Suprapubic skin (tissue), 3 donors: ENCODE measurements around the gene PRKCG.

Experiments
- CTCF ChIP-seq, 2 donors: fragments of 200-600 bp in 1 of 2; fragments of 450-650 bp in 1 of 2; sonication (generic) in 1 of 2; IDR thresholded peaks; one replicate each; pipeline ENCODE4 v1.5.1; 2016 to 2019; ENCODE audit warnings: antibody characterized with exemption in 2 of 2, mild to moderate bottlenecking in 1 of 2, moderate library complexity in 1 of 2
- EP300 ChIP-seq: sonication (generic); formaldehyde crosslinking; IDR thresholded peaks from one replicate; pipeline ENCODE4 v1.6.1; 2017; ENCODE audit warnings: antibody characterized with exemption
- POLR2A ChIP-seq, 2 donors: fragments of 450-650 bp; IDR thresholded peaks; one replicate each; pipeline ENCODE4 v1.6.1; 2017; ENCODE audit warnings: antibody characterized with exemption in 2 of 2, mild to moderate bottlenecking in 2 of 2, moderate library complexity in 2 of 2

- TF ChIP-seq POLR2A (IDR thresholded peaks at IDR 0.05), result no peak
- TF ChIP-seq CTCF (IDR thresholded peaks at IDR 0.05), result no peak
- no peak for TF ChIP-seq EP300
Observed at GRCh38 chr19:53907690-53908089, 25.7 kb downstream of the PRKCG start.
